Uterus (tissue), 2 donors: Measurements from ENCODE around the gene LRRC8B.

Source experiments
- CTCF ChIP-seq, 4 experiments: fragments of 200-600 bp in 2 of 4; fragments of 450-650 bp in 2 of 4; sonication (generic) in 2 of 4; IDR thresholded peaks; one replicate each; pipeline ENCODE4 v1.5.1; 2016 to 2019; ENCODE audit warnings: antibody characterized with exemption in 4 of 4, mild to moderate bottlenecking in 2 of 4, moderate library complexity in 1 of 4
- POLR2A ChIP-seq, 2 donors: fragments of 450-650 bp; IDR thresholded peaks; one replicate each; pipeline ENCODE4 v1.6.1; 2016; ENCODE audit warnings: antibody characterized with exemption in 2 of 2, mild to moderate bottlenecking in 1 of 2, moderate library complexity in 1 of 2

- no peak for TF ChIP-seq CTCF (IDR thresholded peaks at IDR 0.05)
- TF ChIP-seq POLR2A (IDR thresholded peaks at IDR 0.05), result no peak
Measured at GRCh38 chr1:89627596-89627962, 103.0 kb downstream of the LRRC8B start.
